GM19438 (cell line): ENCODE data around the gene NUP37.

ENCODE experiments used
- ATAC-seq: cut with Tn5 transposase; IDR thresholded peaks from one replicate; pipeline ENCODE4 v1.9.1; 2021; ENCODE audit warnings: low read depth; ENCODE audit not compliant: unreplicated experiment

The NUP37 gene

DNA sequence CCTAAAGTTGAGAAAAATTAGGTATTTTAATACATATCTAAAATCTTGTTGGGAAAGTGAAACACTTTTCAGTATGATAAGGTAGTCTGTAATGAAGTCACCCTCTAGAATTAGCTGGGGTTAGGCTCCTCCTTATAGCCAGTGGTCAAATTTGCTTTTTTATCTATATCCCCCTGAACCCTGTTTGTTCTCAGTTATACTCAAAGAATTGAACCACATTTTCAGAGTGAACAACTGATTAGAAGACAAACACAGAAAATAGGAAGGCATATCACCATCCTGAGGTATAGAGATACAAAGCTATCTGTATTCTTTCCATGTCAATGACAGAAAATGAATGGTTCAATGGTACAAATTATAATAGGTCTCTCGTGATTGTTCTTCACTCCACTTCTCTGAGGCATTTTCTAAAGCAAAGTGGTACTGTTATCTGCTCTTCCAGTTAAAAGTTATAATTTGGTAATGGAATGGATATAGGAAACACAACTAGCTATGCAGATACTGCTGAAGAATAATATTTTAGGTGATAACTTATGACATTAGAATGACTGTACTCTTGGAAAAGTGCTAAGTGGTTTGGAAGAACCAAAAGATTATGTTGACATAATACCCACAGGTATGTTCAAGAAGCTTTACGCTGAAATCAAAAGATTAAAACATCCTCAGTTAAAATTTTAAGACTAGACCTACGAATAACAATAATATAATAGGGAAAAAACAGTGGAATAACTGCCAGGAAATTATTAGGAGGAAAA, 85.7 kb downstream of the NUP37 start:
- ATAC-seq: no peak

DNA sequence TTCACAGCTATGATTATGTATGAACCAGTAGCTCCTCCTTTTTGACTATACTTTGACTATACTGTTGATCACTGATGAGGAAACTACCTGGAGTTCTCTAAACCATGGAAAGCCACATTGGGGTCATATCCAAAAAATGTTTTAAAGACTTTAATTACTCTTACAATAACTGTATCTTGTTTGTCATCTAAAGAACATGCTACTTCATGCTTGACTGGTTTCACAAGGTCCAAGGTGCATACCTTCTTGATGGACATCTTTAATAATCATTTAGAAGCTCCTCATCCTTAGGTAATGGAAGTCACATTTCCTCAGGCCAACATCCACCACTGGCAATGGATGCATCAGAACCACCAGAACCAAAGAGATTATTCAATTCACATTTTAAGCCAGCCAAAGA, 88.1 kb downstream of the NUP37 start:
- ATAC-seq: no peak

DNA sequence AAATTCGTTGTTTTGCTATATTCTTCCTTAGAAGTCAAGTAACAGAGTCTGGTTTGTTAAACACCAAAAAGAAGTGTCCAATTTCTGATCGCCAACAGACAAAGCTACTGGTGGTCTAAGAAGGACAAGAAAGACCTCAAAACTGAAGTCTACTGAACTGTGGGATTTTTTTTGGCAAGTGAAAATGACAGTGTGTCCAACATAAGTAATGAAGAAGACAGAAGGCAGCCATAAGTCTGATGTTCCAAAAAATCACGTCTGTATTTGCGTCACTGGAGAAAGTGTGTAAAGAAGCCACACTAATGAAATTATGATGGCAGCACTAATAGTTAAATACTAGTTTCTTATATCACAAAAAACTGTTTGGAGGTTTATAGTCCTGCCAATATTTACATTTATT, 90.8 kb downstream of the NUP37 start:
- ATAC-seq: no peak

- ATAC-seq: no peak
Observed at GRCh38 chr12:102026728-102027127, 93.2 kb downstream of the NUP37 start.

DNA sequence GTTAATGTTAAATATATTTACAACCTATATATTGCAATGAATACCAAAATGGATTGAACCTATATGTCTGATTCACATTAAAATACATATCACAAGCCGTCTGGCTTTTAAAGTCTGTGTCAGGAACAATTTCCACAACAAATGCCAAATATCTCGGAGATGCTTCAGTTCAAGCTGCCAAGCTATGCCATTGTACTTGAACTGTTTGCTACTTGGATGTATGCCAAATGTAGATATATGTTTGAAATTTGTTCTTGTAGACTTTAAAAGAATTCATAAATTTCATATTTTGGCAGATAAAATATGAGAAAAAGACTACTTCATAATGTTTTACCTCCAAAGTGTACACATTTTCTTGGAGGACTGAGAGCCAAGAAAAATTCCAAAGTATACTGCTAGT, 95.1 kb downstream of the NUP37 start:
- ATAC-seq: no peak

DNA sequence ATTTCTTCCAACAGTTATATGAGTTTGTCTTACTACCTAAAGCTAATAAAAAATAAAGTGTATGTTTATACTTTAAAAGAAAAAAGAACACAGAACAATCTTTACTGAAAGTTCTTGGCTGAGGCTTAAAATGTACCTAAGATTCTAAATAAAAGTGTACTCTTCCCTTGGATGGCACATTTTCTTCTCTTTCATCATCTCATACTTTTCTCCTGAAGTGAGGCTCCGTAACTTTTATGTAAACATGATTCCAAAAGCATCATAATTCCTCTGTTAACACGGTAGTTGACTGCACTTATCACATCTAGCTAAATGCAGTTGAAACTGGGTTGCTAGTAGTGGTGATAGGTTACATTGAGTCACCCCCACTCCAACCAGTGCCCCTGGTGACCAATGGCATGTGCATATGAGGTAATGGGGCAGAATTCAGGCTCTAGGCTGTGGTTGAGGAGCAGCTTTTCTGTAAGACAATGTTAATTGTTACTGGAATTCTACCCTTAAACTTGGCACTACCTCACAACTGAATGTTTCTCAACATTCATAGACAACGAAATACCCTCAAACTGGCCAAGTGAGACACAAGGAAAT, 96.5 kb downstream of the NUP37 start:
- ATAC-seq: no peak
